ENCODE measurements around the gene CXCR4.

The CXCR4 gene

DNA sequence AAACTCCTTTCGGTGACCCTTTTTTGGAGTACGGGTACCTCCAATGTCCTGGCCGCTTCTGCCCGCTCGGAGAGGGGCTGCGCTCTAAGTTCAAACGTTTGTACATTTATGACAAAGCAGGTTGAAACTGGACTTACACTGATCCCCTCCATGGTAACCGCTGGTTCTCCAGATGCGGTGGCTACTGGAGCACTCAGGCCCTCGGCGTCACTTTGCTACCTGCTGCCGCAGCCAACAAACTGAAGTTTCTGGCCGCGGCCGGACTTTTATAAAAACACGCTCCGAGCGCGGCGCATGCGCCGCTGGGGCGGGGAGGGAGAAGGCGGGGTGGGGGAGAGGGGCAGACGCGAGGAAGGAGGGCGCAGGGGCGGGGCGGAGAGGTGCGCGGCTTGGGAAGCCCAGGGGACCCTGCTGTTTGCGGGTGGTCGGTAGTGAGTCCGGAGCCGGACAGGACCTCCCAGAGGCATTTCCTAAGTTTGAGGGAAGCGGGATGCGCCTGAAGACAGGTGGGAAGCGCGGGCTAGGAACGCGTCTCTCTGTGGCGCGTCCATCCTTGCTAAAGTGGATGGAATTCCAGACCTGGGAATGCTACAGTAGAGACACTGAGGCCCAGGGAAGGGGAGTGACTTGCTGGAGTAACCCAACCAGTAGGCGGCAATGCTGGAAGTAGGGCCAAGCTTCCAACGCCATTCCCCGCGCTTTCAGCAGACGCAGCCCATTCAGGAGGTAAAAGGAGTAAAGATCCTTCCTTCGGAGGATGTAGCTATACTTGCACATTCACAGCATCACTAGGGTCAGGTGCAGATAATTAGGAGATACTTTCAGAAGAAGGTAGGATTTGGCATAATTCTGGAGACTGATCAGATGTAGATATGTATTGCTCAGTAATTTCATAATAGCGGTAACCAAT, at the start of gene CXCR4:
Gene CXCR4, minus strand, starts transcription at position 241 of the 910 bp plus-strand sequence. Its CDS starts 89 bp downstream, at position 152.
- DNase-seq (ENCODE audit: low spot score): peak; percentile 80

DNA sequence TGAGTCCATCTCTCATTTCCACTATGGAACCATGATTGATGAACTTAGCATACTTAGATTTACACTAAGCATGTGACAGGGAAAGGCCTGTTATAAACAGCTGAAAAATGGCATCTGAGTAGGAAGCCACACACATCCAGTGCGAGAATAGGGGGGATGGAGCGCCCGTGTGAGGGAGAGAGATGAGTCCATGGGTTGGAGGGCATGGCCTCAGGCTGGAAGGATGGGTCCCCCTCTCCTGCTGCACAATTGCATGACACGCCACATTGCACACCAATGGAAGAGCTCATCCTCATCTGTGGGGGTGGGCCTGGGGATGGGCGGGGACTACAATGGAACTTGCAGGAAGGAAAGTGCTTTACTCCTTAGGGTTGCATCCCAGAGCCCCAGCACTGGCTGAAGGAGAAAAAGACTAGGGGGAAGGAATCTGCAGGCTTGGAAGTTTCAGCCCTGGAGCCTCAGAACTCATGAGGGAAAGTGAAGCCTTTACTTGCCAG, 46.4 kb upstream of the CXCR4 start:
- no peak for DNase-seq (ENCODE audit: low spot score)

DNA sequence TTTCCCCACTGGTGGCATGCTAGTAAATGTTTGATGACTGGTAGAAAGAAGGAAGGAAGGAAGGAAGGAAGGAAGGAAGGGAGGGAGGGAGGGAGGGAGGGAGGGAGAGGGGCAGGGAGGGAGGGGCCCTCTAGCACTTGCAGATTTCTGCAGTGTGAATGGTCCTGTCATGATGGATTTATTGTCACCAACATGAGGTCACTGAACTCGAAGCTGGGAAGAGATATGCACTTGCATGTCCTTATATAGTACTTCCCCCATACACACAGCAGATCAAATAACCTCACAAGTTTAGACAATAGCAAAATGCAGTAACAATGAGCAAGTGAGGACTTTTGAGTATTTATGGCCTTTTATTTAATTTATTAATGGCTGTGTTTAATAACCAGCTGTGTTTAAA, 44.5 kb upstream of the CXCR4 start:
- no peak for DNase-seq (ENCODE audit: low spot score)

DNA sequence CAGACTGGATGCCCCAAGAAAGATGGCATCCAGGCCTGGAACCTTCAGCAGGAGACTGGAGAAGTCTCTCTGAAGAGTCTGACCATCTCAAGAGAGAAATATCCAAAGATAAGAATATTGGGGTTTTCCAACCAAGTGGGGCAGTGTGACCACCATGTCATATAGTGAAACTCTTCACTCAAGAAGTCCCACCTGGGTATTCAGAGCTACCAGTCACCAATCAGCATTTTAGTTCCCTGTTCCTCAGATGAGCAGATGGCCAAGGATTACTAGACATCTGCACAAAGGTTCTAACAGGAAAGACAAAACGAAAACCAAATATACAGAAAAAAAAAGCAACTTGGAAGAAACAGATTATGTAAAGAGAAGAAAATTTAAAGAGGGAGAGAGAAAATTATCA, 38.5 kb upstream of the CXCR4 start:
- no peak for DNase-seq (ENCODE audit: low spot score)

DNA sequence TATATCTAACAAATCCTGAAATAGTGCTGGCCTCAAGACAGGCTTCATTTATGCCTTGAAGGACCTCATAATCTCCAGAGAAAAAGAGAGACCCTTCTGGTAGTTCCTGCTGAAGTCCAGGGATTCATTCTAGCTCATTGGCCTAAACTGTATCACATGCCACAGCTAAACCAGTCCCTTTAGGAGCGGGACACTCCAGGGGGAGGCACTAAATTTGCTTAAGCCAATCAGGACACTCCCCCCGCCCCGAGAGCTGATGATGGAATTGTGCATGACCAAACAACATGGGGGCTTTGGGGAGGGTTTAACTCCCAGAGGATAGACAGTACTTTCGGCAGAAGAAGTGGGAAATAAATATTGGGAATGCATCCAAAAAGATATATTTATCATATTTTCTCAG, 36.4 kb upstream of the CXCR4 start:
- DNase-seq (ENCODE audit: low spot score): no peak

- no peak for DNase-seq (ENCODE audit: low spot score)
Observed at GRCh38 chr2:136151021-136151971, 33.3 kb upstream of the CXCR4 start.

- DNase-seq (ENCODE audit: low spot score): no peak
Observed at GRCh38 chr2:136149011-136149410, 31.1 kb upstream of the CXCR4 start.

GRCh38 chr2:136146564-136146963, 28.6 kb upstream of the CXCR4 start:
- DNase-seq (ENCODE audit: low spot score): no peak

DNA sequence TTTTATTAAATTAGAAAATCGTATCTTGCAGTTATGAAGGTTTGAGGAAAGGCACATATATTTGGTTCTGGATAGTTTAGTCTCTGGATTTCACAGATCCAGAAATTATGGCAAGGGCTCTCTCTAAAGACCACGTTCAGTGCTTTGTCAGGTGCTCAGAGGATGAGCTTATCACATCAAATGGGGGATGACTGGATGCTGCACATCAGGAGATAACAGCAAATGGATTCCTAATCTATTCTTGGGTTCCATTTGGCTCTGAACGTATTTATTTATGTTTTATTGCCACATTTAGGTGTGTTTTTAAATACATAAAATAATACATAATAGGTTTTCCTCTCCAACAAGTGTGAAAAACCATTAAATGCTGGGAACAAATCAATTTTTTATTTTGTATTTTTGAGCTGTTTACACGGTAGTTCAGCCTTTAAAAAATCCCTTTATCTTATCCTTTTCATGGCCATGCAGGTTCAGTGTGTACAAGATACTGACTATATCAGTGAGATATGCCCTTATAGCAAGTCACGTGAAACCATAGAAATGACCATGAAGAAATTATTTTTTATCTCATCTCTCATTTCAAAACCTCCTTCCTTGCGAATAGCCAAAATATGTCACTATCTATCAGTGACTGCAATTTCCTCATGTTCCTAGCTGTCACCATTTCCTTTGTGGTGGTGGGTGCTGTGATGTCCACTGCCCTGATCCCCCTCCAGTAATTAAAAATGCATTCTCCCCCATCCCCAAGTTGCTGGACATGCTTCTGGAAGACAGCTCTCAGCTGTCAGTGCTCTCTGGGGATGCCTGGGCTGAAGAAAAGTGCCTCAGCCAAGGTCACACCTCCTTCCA, 25.9 kb upstream of the CXCR4 start:
- no peak for DNase-seq (ENCODE audit: low spot score)

- DNase-seq (ENCODE audit: low spot score): no peak
Observed at GRCh38 chr2:136141510-136142149, 23.7 kb upstream of the CXCR4 start.

DNA sequence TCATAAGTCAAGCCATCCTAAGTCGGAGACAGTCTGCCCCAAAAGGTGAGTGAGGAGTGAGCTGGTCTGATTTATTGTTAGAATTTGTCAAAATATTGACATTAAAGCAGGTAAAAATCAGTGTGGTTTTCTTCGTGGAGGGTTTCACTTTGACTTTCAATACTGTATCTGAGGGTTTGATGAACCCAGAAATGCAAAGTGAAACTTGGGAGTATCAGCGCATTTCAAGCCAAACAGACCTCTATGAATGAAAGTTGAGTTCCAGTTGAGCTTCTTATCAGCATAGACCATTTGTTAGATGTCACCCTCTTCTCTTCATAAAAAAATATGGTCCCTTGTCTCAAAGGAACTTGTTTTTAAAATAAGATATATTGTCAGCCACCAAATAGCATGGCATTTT, 21.7 kb upstream of the CXCR4 start:
- DNase-seq (ENCODE audit: low spot score): no peak

DNA sequence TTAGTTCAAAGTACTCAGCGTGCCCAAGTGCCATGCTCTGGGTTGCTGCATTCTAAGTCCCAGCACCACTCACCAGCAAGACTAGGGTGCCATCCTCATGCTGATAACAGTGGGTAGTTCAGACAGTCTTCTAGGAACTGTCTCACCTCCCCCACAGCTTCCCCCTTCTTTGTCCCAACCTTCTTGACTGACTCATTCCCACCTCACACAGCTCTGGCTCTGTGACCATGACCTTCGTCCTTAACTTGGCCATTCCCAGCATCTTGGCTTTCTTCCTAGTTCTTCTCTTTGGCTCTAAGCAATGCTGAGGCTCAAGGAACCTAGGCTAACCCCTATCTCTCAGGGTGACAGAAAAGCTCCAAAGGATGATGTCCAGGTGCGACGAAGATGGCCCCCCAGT, 20.0 kb upstream of the CXCR4 start:
- no peak for DNase-seq (ENCODE audit: low spot score)

GRCh38 chr2:136136931-136137330, 19.0 kb upstream of the CXCR4 start:
- DNase-seq (ENCODE audit: low spot score): no peak

GRCh38 chr2:136135921-136136906, 18.3 kb upstream of the CXCR4 start:
- DNase-seq (ENCODE audit: low spot score): no peak

GRCh38 chr2:136135462-136135861, 17.5 kb upstream of the CXCR4 start:
- no peak for DNase-seq (ENCODE audit: low spot score)

- DNase-seq (ENCODE audit: low spot score): no peak
Observed at GRCh38 chr2:136134126-136134525, 16.2 kb upstream of the CXCR4 start.

- no peak for DNase-seq (ENCODE audit: low spot score)
Observed at GRCh38 chr2:136133586-136133985, 15.6 kb upstream of the CXCR4 start.

GRCh38 chr2:136133176-136133575, 15.2 kb upstream of the CXCR4 start:
- DNase-seq (ENCODE audit: low spot score): no peak

- DNase-seq (ENCODE audit: low spot score): no peak
Observed at GRCh38 chr2:136132825-136133155, 14.8 kb upstream of the CXCR4 start.
